Astrocyte (in vitro differentiated cells and primary cell): ENCODE results near the gene MAS1.

Experiments used
- CTCF ChIP-seq: IDR thresholded peaks from 2 replicates; pipeline ENCODE4 v1.5.1; 2011; ENCODE audit warnings: low read depth, mild to moderate bottlenecking, inconsistent platforms, low read length, moderate library complexity; ENCODE audit not compliant: insufficient read depth
- EZH2 ChIP-seq: IDR thresholded peaks from 2 replicates; pipeline ENCODE4 v1.6.1; 2012; ENCODE audit warnings: mild to moderate bottlenecking, low read length, inconsistent platforms; ENCODE audit not compliant: insufficient read depth

- no peak for TF ChIP-seq CTCF
- TF ChIP-seq EZH2 = no peak
Measured at GRCh38 chr6:159931112-159931511, 40.3 kb downstream of the MAS1 start.
